IPS-15b (cell line): ENCODE results near the gene HRH2.

Source experiments
- H3K27me3 ChIP-seq: one replicate; pipeline ENCODE4 v1.6.1; 2013; ENCODE audit warnings: low read length; ENCODE audit not compliant: control insufficient read depth, insufficient read depth
- H3K36me3 ChIP-seq: one replicate; pipeline ENCODE4 v1.6.1; 2013; ENCODE audit warnings: low read length; ENCODE audit not compliant: control insufficient read depth, insufficient read depth
- H3K4me1 ChIP-seq: one replicate; pipeline ENCODE4 v1.6.1; 2013; ENCODE audit warnings: mild to moderate bottlenecking, low read length; ENCODE audit not compliant: control insufficient read depth, insufficient read depth
- H3K4me3 ChIP-seq: one replicate; pipeline ENCODE4 v1.5.1; 2013; ENCODE audit warnings: low read depth, low read length
- H3K9ac ChIP-seq: one replicate; pipeline ENCODE4 v1.6.1; 2013; ENCODE audit warnings: low read depth, mild to moderate bottlenecking, low read length
- H3K9me3 ChIP-seq: one replicate; pipeline ENCODE4 v1.6.1; 2013; ENCODE audit warnings: mild to moderate bottlenecking, low read length; ENCODE audit not compliant: control insufficient read depth, insufficient read depth

Gene HRH2

DNA sequence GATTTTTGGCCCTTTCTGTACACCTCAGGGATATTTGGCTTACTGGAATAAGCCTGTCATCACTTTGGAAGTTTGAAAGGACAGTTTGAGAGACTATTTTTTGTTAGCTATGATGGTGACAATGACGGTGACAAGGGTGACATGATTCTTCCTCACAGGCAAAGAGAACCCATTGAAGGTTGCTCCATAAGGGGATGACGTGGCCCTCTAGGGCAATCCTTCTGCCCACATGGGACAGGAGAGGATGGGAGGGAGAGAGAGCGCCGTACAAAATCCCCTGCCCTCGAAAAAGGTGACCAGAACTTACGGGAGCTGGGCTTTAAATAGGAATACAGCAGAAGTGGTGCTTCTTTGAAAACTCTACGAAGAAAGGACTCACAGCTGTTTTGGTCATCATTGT, 22.6 kb downstream of the HRH2 start:
- Histone ChIP-seq H3K9me3 (no peaks in the 10 kb centered on the region), H3K36me3 (peaks cover 6% of the 10 kb centered on the region), H3K4me1 (peaks cover 4% of the 10 kb centered on the region), H3K4me3 (no peak overlapping the region), H3K27me3 (no peaks in the 10 kb centered on the region), H3K9ac (no peak overlapping the region)

GRCh38 chr5:175681045-175681967, 23.4 kb downstream of the HRH2 start:
- H3K9ac ChIP-seq = no peak overlapping the region
- H3K27me3 ChIP-seq = no peaks in the 10 kb centered on the region
- peaks cover 4% of the 10 kb centered on the region for H3K4me1 ChIP-seq
- peaks cover 6% of the 10 kb centered on the region for H3K36me3 ChIP-seq
- no peak overlapping the region for H3K4me3 ChIP-seq
- H3K9me3 ChIP-seq = no peaks in the 10 kb centered on the region

GRCh38 chr5:175681968-175682340, 24.1 kb downstream of the HRH2 start:
- H3K27me3 ChIP-seq = no peaks in the 10 kb centered on the region
- H3K4me1 ChIP-seq = peaks cover 4% of the 10 kb centered on the region

DNA sequence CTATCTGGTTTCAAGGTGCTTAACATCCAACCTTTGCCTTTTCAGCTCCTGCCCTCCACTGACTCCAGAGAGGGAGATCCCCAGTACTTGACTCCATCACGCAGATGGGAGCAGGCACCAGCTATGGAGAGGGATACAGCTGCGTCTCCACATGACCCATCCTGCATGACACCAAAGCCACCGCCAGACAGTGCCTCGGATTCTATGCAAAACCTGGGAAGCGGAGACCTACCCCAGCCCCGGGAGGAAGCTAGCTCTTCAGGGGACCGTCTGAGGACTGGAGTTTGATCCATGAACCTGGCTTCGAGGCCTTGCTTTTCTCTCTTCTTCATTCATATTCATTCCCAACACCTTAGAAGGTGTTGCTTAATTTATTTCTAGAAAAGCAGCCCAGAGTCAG, 24.8 kb downstream of the HRH2 start:
- no peaks in the 10 kb centered on the region for H3K27me3 ChIP-seq
- peaks cover 6% of the 10 kb centered on the region for H3K36me3 ChIP-seq

More at GRCh38 chr5:175681968-175682340, 24.1 kb downstream of the HRH2 start:
- H3K4me3 ChIP-seq = no peak overlapping the region
- peaks cover 6% of the 10 kb centered on the region for H3K36me3 ChIP-seq
- no peaks in the 10 kb centered on the region for H3K9me3 ChIP-seq
- no peak overlapping the region for H3K9ac ChIP-seq

GRCh38 chr5:175683231-175683630, 25.4 kb downstream of the HRH2 start:
- H3K4me1 ChIP-seq = peaks cover 6% of the 10 kb centered on the region
- H3K9ac ChIP-seq = no peak overlapping the region
- no peaks in the 10 kb centered on the region for H3K27me3 ChIP-seq
- H3K9me3 ChIP-seq = no peaks in the 10 kb centered on the region
- no peak overlapping the region for H3K4me3 ChIP-seq
- H3K36me3 ChIP-seq = peaks cover 6% of the 10 kb centered on the region

More for the DNA sequence above, 24.8 kb downstream of the HRH2 start:
- H3K9ac ChIP-seq = no peak overlapping the region
- H3K9me3 ChIP-seq = no peaks in the 10 kb centered on the region
- peaks cover 4% of the 10 kb centered on the region for H3K4me1 ChIP-seq
- H3K4me3 ChIP-seq = no peak overlapping the region

DNA sequence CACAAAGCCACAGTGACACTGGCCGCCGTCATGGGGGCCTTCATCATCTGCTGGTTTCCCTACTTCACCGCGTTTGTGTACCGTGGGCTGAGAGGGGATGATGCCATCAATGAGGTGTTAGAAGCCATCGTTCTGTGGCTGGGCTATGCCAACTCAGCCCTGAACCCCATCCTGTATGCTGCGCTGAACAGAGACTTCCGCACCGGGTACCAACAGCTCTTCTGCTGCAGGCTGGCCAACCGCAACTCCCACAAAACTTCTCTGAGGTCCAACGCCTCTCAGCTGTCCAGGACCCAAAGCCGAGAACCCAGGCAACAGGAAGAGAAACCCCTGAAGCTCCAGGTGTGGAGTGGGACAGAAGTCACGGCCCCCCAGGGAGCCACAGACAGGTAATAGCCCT, 26.1 kb downstream of the HRH2 start:
- Histone ChIP-seq H3K4me3 (no peak overlapping the region), H3K9me3 (no peaks in the 10 kb centered on the region), H3K4me1 (peaks cover 7% of the 10 kb centered on the region), H3K27me3 (no peaks in the 10 kb centered on the region), H3K9ac (no peak overlapping the region), H3K36me3 (peaks cover 6% of the 10 kb centered on the region)

GRCh38 chr5:175684931-175685330, 27.1 kb downstream of the HRH2 start:
- Histone ChIP-seq H3K9me3 (no peaks in the 10 kb centered on the region), H3K27me3 (no peaks in the 10 kb centered on the region), H3K9ac (no peak overlapping the region), H3K36me3 (peaks cover 6% of the 10 kb centered on the region), H3K4me3 (no peak overlapping the region), H3K4me1 (peaks cover 7% of the 10 kb centered on the region)

DNA sequence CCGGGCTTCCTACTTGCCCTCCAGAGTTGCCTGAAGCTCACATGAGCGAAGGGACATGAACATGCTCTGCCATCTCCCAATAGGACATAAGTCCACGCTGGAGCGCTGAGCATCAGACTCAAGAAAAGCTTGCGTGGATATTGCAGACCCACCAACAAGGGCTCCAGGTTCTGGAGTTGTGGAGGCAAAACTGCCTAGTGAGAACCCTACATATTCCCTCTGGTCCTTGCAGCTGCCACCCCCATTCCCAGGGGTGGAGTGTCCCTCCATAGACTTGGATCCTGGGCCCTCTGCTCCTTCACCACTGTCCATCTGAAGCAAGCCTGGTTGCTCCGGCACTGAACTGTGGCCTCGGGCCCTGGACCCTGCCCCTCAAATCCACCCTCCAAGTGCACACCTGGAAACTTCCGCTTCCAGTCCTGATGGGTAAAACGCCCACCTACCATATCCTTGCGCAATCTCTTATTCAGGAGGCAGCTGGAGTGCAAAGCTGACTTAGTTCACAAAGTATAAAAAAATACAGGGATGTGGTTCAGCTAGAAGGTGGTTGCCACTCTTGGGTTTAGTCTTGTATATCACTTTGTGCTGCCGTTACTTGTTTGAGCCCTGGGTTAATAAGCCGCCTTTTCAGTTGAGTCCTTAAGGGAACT, 28.0 kb downstream of the HRH2 start:
- Histone ChIP-seq H3K36me3 (peaks cover 6% of the 10 kb centered on the region), H3K4me1 (peaks cover 7% of the 10 kb centered on the region), H3K27me3 (no peaks in the 10 kb centered on the region), H3K9me3 (no peaks in the 10 kb centered on the region), H3K9ac (no peak overlapping the region), H3K4me3 (no peak overlapping the region)

GRCh38 chr5:175686396-175686795, 28.5 kb downstream of the HRH2 start:
- Histone ChIP-seq H3K4me3 (no peak overlapping the region), H3K9me3 (no peaks in the 10 kb centered on the region), H3K36me3 (peaks cover 6% of the 10 kb centered on the region), H3K9ac (no peak overlapping the region), H3K4me1 (peaks cover 4% of the 10 kb centered on the region), H3K27me3 (no peaks in the 10 kb centered on the region)

- Histone ChIP-seq H3K4me3 (no peak overlapping the region), H3K9me3 (no peaks in the 10 kb centered on the region), H3K9ac (no peak overlapping the region), H3K27me3 (no peaks in the 10 kb centered on the region), H3K4me1 (peaks cover 4% of the 10 kb centered on the region), H3K36me3 (peaks cover 6% of the 10 kb centered on the region)
These were observed 29.0 kb downstream of the HRH2 start for GRCh38 chr5:175686826-175687225.

- peaks cover 4% of the 10 kb centered on the region for H3K4me1 ChIP-seq
- H3K27me3 ChIP-seq = no peaks in the 10 kb centered on the region
- no peak overlapping the region for H3K4me3 ChIP-seq
- H3K9ac ChIP-seq = no peak overlapping the region
- H3K9me3 ChIP-seq = no peaks in the 10 kb centered on the region
- H3K36me3 ChIP-seq = peaks cover 6% of the 10 kb centered on the region
These were observed 29.4 kb downstream of the HRH2 start for GRCh38 chr5:175687231-175687701.
